Suppressor macrophage (primary cell): ENCODE results near the gene TNFRSF19.

Experiments
- DNase-seq, 4 experiments: peaks; one replicate each; pipeline ENCODE4 v3.0.0-alpha.2; 2020 to 2022

Gene TNFRSF19

DNA sequence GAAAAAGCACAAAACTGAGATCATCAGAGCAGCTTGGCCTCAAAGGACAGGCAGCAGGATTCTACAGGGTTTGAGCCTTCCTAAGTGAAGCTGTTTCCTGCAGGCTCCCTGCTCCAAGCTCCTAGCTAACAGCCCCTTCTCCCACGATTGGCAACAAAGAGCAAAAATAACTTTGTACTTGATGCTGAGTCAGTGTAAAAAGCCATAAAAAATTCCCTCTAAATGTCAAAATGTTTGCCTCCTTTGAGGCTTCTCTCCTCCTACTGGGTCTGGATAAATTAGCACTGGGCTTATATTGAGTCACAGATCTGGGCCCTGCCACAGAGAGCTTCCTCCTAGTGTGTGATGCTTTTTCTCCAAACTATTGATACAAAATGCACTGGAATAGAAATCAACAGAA, 153.3 kb downstream of the TNFRSF19 start:
- DNase-seq, result no peak

GRCh38 chr13:23724196-23724970, 154.2 kb downstream of the TNFRSF19 start:
- no peak for DNase-seq
